EL (cell line): ENCODE measurements around the gene FNBP1.
"Not testable (repeated sequence)": the region's sequence is repeated elsewhere in the genome, so short reads cannot be mapped to it uniquely, and the experiment has no call there.

Source experiments
- DNase-seq: peaks from one replicate; pipeline ENCODE4 v3.0.0-alpha.2; 2016

Gene FNBP1

DNA sequence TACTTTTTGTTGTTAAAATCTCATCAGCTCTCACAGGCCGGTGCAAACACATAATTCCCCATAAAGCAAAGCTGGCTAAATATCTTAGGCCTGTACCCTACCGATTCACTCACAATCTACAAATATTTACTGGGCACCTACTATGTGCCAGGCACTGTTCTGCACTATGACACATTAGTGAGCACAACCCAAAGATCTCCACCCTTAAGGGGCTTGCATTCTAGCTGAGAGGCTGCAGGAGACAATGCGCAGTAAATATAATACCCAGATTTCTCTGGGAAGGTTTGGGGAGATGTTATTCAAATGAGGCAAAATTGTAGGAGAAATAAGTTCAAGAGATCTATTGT, 53.7 kb downstream of the FNBP1 start:
- DNase-seq: no peak

- DNase-seq: no peak
These were observed 54.2 kb downstream of the FNBP1 start for GRCh38 chr9:129988607-129989361.

- no peak for DNase-seq
These were observed 55.0 kb downstream of the FNBP1 start for GRCh38 chr9:129987941-129988340.

- DNase-seq: no peak
These were observed 55.9 kb downstream of the FNBP1 start for GRCh38 chr9:129987047-129987446.

GRCh38 chr9:129984589-129984988, 58.4 kb downstream of the FNBP1 start:
- not testable (repeated sequence) for DNase-seq

DNA sequence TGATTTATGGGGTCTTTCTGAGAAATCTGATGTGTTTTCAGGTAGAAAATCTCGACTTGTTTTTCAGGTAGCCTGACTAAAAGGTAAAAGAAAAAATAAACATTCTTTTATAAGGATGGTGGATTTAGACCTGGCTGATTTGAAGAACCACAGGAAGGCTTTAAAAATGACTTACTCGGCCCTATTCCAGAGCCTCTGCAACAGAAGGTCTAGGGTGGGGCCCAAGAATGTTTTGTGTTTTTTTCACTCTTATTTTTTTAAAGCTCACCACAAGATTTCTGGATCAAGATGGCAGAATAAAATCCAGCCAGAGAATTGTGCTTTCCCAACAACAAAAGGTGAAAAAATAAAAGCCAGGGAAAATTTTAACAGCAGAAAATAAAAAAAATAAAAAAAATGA, 59.1 kb downstream of the FNBP1 start:
- DNase-seq: no peak

DNA sequence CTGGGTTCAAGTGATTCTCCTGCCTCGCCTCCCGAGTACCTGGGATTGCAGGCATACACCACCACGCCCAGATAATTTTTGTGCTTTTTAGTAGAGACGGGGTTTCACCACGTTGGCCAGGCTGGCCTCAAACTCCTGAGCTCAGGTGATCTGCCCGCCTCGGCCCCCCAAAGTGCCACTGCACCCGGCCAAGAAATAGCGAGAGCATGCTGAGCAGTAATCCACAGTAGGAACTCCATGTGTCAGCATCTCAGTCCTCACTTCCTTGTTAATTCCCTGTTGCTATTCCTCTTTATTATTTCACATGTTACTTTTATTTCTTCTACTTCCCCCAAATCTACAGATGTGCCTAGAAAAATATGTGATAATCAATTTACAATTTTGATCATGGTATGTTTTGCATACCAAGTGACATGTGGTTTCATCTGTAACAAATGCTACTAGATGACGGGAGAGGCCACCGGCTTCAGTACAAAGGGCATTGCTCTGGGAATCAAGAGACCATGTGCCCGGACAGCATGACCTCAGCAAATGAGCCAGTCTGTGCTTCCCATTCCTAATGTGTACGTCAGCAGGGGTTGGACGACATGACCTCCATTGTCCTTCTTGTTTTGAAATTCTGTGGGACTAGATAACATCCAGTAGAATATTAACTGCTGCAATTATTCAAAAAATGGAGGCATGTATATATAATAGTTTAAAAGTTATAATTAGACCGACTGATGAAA, 61.6 kb downstream of the FNBP1 start:
- DNase-seq: no peak

DNA sequence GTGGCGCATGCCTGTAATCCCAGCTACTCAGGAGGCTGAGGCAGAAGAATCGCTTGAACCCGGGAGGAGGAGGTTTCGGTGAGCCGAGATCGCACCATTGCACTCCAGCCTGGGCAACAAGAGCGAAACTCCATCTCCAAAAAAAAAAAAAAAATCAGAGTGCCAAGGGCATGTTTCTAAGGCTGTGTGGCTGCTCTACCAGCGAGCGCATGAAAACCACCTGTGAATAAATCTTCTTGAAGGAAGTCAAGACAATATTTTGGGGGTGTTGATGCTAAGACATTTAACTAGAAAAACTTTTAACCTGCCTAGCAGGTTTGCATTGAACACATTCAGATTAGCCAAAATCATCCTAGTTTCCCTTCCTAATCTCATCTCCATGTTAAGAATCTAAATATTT, 62.8 kb downstream of the FNBP1 start:
- DNase-seq: not testable (repeated sequence)

- DNase-seq: no peak
These were observed 63.8 kb downstream of the FNBP1 start for GRCh38 chr9:129979071-129979745.

GRCh38 chr9:129972816-129973215, 70.2 kb downstream of the FNBP1 start:
- DNase-seq: no peak

DNA sequence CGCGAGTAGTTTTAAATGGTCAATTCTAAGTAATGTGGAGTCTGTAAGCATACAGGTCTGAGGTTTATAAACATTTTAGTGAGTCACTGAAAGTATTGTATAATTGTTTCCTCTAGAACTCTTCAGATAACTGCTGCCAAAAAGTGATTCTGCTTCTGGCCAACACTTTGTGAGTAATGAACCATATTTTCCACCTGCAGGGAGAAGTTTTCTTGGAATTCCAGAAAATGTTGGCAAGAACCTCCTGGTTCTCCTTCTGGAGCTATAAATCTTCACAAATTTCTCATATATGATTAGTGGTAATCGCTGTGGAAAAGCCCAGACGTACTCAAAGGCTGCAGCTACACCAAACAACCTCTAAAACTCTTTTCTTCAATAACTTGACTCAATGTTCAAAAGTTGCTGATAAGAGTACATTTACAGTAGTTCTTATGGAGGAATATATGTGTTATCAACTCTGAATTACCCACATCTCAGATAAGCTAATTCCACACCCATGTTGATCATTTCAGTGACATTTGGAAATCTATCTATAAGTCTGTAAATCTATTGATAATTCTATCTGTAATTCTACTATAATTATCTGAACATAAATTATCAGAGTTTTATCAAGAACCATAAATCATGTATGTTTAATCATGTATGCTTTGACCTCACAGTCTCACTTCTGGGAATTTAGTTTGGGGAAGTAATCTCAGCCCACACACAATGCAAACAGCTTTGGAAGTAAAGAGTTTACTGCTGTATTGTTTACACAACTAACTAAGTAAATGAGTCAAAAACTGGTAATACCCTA, 74.1 kb downstream of the FNBP1 start:
- DNase-seq: peak; percentile 74

GRCh38 chr9:129964901-129965734, 77.9 kb downstream of the FNBP1 start:
- peak; percentile 79 for DNase-seq

GRCh38 chr9:129962889-129963703, 79.9 kb downstream of the FNBP1 start:
- peak; percentile 68 for DNase-seq

DNA sequence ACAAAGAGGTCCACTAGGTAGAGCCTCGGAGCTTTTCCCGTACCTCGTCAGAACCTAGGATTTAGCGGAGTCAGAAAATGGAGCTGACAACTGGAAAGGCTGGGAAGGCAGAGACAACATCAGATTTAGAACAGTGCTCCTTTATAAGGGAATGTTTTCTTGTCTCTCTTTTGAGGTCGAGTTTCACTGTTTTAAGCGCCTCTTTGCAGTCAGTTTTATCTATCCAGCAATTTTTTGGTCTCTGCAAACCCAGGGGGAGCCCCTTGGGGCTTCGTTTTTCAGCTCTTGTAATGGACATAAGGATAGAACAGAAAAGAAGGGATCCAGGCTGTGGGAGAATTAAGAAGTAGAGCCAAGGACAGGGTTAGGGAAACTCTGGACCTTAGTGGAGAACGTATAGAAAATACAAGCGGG, 80.5 kb downstream of the FNBP1 start:
- DNase-seq: no peak

DNA sequence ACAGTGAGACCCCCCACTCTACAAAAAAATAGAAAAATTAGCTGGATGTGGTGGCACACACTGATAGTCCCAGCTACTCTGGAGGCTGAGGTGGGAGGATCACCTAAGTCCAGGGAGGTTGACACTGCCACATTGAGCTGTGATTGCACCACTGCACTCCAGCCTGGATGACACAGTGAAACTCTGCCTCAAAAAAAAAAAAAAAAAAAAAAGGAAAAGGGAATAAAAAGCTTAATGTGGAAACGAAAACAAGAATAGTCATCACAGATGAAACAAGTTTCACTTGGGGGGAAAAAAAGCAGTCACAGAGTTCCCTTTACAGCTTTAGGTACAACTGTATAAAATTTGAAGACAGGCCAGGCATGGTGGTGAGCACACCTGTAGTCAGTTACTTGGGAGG, 84.2 kb downstream of the FNBP1 start:
- no peak for DNase-seq

GRCh38 chr9:129954868-129955550, 88.0 kb downstream of the FNBP1 start:
- DNase-seq: no peak

- DNase-seq: no peak
These were observed 89.3 kb downstream of the FNBP1 start for GRCh38 chr9:129953736-129954135.

GRCh38 chr9:129952337-129952736, 90.7 kb downstream of the FNBP1 start:
- no peak for DNase-seq

GRCh38 chr9:129949821-129950220, 93.2 kb downstream of the FNBP1 start:
- DNase-seq: no peak

DNA sequence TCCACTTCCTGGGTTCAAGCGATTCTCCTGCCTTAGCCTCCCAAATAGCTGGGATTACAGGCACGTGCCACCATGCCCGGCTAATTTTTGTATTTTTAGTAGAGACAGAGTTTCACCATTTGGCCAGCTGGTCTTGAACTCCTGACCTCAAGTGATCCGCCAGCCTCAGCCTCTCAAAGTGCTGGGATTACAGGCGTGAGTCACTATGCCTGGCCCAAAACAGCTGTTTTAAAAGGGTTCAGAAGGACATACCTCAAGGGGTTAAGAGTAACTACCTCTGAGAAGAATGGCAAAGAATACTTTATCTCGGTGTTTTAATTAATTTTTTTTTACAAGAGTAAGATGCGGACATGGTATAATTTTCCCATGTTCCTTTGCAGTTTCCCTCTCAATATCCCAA, 94.4 kb downstream of the FNBP1 start:
- DNase-seq: not testable (repeated sequence)
